Activated naive CD4-positive, alpha-beta T cell treated with anti-CD3 and anti-CD28 coated beads, Interleukin-2, amount 50 U/mL, for 16 hours (primary cell): ENCODE data around the gene MRPL46.

Experiments
- DNase-seq: peaks from one replicate; pipeline ENCODE4 v3.0.0-alpha.2; 2020

Gene MRPL46

GRCh38 chr15:88467073-88467934 is at the start of gene MRPL46, which contains the start of gene MRPS11:
Gene MRPL46, minus strand, starts transcription at chr15:88467388. Its CDS starts 11 bp downstream, at chr15:88467377.
Gene MRPS11, plus strand, starts transcription at chr15:88467708. Its CDS starts 10 bp downstream, at chr15:88467718.
- peak; percentile 91 for DNase-seq

GRCh38 chr15:88513195-88513594 is 46.0 kb upstream of the MRPL46 start:
- DNase-seq: no peak

DNA sequence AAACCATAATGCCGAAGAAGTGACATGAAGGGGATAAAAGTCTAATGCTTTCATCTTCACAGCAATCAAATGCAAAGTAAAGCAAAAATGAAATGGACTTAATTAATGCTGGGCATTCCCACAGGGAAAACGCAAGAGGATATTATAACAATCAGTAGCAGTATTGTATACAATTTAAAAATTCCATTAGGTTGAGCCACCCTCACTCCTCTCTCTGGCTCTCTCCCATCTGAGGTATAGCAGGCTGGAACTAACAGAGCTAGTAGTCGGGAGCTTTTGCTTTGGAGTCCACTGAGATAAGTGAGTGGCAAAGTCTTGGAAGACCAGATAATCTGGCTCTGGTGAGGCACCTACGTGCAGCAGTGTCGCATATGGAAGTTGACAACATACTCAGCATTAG is 45.4 kb upstream of the MRPL46 start:
- DNase-seq: no peak

GRCh38 chr15:88512078-88512477 is 44.9 kb upstream of the MRPL46 start:
- DNase-seq: no peak

DNA sequence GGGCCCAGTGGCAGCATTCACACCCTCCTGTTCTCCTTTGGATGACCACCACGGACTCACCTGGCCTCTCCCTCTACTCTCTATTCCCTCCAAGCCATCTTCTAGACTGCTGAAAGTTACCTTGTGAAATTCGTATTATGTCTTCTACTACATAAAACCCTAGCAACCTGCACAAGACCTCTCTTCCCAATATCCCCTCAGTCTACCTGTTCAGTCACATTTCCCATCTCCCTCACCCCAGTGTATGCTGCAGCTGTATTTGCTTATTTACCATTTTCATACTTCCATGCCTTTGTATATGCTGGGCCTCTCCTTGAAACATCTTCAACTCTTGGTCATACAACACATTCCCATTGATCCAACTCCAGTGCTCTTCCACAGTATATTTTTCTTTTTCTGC is 44.0 kb upstream of the MRPL46 start:
- no peak for DNase-seq

- no peak for DNase-seq
Observed at GRCh38 chr15:88509964-88510363, 42.8 kb upstream of the MRPL46 start.

- no peak for DNase-seq
Observed at GRCh38 chr15:88509321-88509720, 42.1 kb upstream of the MRPL46 start.

DNA sequence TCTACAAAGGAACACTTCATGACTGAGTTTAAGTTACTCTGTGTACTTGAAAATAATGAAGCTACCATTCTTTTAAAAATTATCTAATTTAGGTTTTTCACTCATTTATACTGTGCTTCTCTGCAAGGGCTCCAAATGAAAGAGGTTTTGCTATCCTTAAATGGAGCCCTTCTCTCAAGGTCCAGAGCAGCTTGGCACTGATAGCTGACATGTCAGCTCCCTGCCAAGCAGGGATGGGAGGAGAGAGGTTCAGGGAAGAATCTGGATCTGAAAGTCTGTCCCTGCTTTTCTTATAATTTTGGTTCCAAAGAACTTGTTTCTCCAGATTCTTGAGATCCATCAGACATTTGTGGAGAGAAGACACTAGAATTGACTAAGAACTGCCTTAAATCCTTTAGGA is 39.4 kb upstream of the MRPL46 start:
- DNase-seq: no peak

- no peak for DNase-seq
Observed at GRCh38 chr15:88505721-88506120, 38.5 kb upstream of the MRPL46 start.

GRCh38 chr15:88504445-88504844 is 37.3 kb upstream of the MRPL46 start:
- no peak for DNase-seq

- DNase-seq: no peak
Observed at GRCh38 chr15:88498996-88499395, 31.8 kb upstream of the MRPL46 start.

DNA sequence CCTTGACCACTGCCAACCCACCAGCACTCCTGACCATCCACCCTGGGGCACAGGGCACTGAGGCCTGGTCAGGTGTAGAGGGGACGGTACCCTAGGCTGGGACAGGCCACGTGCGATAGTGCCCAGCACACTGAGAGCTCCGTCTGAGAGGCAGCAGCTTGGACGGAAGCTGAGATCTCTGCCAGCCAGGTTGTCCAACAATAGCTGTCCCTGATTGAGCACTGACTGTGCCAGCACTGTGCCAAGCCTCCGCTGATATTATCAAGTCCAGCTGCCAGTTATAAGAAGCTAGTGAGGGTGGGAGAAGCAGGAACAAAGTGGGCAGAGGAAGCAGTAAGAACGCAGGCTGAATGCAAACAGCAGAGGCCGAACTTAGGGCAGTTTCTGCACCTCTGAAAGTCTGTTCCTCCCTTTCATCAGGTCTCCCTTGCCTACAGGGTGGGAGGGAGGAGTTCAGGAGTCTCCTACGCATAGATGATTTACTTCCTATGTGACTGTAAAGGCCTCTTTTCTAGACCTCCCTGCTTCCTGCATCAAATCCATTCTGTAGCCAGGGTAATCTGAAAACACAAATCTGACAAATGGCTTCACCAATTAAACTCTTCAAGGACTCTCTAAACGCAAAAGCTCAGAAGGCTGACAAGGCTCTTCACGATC is 30.0 kb upstream of the MRPL46 start:
- no peak for DNase-seq

DNA sequence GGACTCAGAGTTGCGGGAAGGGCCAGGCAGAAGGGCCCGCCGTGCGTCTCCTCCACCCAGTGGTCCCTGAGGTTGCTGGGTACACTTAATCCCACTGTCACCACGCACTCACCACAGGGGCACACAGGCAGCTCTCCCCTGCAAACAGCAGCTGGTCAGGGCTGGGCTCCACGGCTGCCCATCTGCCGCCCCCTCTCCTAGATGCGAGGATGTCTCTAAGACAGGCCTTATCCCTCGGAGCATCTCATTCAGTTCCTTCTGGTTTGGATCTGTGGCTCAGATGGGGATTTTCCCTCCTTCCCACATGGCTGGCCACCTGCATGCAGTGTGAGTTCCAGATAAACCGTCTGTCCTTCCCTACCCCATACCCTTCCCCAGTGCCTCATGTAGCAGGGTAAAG is 26.7 kb upstream of the MRPL46 start:
- no peak for DNase-seq

- DNase-seq: no peak
Observed at GRCh38 chr15:88491158-88491557, 24.0 kb upstream of the MRPL46 start.

DNA sequence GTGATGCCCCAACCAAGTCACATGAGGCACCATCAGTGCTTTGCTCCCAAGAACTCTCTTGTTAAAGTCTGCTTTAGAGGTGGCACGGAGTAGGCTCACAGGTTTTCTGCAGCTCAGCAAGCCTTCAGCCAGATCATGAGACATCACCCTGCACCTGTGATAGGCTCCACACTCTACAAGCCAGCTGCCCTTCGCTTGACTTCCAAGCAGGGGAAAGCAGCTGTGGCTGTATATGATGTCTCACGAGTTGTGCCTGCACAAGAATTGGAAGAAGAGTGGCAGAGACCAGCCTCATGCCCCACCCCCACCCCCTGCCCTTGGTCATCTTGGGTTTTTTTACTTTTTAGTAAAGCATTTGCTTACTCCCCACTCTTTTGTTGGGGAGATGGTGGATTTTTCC is 22.8 kb upstream of the MRPL46 start:
- no peak for DNase-seq

GRCh38 chr15:88489321-88489720 is 22.1 kb upstream of the MRPL46 start:
- no peak for DNase-seq

DNA sequence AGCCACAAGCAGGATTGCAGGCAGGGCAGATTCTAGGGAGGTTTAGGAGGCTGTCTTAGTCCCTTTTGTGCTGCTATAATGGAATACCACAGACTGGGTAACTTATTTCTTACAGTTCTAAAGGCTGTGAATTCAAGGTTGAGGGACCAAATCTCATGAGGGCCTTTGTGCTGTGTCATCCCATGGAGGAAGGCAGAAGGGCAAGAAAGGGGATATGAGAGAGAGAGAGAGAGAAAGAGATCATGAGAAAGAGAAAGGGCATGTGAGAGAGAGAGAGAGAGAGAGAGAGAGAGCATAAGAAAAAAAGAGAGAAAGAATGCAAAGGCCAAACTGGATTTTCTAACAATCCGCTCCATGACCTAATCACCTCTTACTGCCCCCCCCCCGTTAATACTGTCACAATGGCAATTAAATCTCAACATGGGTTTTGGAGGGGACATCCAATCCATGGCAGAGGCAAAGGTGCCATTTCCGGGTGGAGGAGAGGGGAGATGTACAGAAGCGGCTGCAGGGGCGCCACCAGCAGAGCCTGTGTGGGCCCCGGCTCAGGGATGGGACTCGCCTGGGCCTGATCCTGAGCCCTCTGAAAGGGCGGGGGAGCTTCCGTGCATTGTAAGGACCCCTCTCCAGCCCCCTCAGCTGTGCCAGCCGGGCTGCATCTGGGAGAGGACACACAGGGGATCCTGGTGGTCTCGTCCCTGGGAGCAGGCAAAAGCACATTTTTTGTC is 20.8 kb upstream of the MRPL46 start:
- no peak for DNase-seq

DNA sequence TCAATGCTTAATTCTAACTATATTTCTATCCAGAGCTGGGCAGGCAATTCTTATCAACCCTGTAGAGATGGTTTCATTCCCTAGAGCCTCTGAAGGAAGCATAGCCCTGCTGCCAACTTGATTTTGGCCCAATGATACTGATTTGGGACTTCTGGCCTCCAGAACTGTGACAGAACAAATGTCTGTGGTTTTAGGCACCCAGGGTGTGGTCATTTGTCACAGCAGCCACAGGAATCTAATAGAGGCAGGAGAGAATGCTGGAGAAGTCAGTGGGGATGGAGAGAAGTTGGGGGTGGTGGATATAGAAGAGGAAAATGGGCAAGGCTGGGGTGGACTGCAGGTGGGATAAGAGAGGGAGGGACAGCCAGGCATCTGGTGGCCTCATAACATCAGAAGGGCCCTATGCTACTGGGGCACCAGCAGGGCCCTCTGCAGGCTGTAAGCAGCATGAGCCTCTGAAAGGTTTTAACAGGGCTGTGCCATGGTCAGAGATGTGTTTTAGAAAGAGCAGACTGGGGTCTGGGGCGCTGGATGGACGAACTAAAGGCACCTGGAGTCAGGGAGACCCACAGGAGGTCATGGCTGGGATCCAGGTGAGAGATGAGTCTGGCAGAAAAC is 20.1 kb upstream of the MRPL46 start:
- DNase-seq: no peak

DNA sequence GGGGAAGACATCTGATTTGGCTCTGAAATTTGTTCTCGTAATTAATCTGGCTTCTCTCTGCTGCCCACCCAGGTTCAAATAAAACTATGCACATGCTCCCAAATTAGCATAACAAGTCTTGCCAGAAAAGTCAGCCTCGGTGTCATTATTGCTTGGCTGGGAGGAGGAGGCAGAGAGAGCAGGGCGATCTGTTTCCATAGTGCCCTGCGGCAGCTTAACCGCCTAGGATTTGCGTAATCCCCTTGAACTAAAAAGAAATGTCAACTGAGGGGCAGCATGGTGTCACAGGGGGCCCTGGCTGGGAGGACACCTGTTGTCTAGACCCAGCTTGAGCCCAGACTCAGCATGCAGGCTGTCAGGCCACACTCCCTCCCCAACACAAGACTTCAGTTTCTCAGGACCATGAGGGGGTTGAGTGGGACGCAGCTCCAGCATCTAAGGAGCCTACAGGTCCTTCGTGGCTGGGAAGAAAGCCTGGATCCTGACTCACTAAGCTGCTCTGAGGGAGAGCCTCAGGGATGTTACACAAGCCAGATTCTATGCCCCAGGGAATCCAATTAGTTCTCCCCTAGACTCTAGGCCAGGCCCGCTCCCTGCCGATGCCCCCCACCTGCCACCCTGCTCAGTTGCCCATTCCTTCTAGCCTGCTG is 17.6 kb upstream of the MRPL46 start:
- DNase-seq: no peak

DNA sequence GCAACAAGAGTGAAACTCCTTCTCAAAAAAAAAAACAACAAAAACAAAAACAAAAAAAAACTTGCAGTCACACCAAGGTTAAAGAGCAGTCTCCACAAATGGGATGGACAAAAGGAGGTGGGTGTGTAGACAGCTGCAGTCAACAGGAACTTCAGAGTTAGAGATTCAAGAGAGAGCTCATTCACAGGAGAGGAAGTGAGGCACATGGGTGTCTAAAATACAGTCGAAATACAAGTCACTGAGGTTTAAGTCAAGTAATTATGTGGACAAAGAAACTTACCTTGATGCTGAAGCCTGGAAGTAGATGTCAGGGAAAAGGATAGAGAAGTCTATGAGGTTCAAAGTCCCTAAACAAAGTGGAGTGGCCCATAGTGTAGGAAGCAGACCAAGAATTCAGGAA is 15.1 kb upstream of the MRPL46 start:
- DNase-seq: no peak

GRCh38 chr15:88480981-88481380 is 13.8 kb upstream of the MRPL46 start:
- DNase-seq: no peak

GRCh38 chr15:88479169-88479568 is 12.0 kb upstream of the MRPL46 start:
- DNase-seq: no peak

- no peak for DNase-seq
Observed at GRCh38 chr15:88477904-88478303, 10.7 kb upstream of the MRPL46 start.
